ENCODE measurements around the gene RNF145.

RNF145 gene

DNA sequence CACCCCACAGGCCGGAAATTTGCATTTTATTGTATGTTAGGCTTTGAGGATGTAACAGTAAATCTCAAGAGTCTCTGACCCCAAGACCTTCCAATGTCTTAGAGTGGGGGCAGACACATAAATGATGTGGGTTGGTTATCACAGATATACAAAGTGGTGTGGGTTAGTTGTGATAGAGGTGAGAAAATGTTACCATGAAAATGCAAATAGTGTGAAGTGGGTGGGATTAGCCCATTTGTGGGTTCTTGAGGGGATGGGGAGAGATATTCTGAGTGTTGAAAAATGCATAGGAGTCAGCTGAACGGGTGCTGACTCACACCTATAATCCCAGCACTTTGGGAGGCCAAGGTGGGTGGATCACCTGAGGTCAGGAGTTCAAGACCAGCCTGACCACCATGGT is 7.9 kb upstream of the RNF145 start:
- no peak for DNase-seq

DNA sequence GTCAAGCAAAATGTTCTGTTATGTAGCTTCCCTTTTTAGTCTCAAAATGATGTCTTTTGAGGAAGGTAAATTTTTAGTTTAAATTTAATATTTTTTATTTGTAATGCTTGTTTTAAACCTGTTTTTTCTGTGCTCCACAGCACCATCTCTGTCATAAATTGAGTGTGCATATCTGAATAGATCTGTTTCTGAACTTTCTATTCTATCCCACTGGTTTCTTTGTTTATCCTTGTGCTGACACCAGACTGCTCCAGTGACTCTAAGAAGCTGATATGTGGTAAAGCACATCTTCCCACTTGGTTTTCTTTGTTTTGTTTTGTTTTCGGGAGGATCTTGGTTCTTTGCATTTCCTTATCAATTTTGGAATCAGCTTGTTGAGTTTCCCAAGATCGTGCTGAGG is 7.1 kb upstream of the RNF145 start:
- DNase-seq, result no peak

- no peak for DNase-seq
These were observed 6.5 kb upstream of the RNF145 start for GRCh38 chr5:159215886-159216285.

- DNase-seq, result no peak
These were observed 5.3 kb upstream of the RNF145 start for GRCh38 chr5:159214486-159215271.

- no peak for DNase-seq
These were observed 3.5 kb upstream of the RNF145 start for GRCh38 chr5:159212657-159213462.

GRCh38 chr5:159211729-159212174 is 2.4 kb upstream of the RNF145 start:
- no peak for DNase-seq

DNA sequence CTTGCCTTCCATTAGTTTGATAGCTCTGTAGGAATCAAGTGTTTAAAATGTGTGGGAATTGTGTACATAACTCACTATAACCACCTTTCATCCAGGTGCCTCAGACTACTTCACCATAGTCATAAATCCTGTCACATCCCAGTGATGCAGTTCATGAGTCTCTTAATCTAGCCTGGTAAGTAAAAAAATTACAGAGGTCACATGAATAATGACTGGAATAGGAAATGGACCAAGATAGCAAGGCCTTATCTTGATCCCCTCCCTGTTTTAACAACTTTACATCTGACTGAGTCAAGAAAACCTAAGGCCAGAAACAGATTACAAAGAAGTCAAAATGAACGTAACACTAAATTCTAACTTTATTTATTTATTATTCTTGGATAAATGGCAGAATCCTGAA is 1.5 kb upstream of the RNF145 start:
- DNase-seq, result no peak

- no peak for DNase-seq
These were observed 883 bp upstream of the RNF145 start for GRCh38 chr5:159210210-159210661.

DNA sequence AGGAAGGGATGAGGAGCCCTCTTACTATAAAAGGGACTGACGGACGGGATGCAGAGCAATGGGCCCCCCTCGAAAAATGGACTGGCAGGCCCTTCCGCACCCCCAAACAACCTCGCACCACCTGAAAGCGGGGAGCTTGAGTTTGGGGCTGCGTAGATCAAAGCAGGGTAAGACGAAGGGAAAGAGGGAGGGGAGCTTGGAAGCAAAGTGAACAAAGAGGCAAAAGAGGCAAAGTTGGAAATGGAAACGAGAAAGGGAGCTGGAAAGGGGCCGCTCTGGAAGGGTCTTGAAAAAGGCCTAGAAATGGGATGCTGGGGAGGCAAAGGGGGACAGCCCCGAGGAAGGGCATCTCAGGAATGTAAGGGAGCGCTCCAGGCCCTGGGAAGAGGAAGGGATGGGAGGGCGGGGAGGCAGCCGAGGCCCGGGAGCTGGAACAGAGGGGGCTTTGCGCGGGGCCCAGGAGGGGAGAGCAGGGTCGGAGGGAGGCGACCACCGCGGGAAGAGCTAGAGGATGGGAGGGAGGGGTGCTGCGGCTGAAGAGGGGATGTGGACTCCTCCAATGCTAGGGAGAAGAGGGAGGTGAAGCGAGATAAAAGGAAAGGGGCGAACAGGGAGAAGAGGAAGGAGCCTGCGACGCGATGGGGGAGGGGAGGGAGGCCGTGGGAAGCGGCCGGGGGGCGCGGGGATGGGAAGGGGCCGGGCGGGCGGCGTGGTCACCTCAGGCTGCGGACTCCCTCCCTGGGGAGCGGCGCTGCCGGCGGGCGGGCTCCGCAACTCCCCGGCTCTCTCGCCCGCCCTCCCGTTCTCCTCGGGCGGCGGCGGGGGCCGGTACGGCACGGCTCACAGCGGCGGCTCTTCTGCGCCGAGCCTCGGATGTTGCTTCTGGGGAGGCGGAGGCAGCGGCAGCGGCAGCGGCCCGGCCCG is 577 bp downstream of the RNF145 start:
- no peak for DNase-seq

DNA sequence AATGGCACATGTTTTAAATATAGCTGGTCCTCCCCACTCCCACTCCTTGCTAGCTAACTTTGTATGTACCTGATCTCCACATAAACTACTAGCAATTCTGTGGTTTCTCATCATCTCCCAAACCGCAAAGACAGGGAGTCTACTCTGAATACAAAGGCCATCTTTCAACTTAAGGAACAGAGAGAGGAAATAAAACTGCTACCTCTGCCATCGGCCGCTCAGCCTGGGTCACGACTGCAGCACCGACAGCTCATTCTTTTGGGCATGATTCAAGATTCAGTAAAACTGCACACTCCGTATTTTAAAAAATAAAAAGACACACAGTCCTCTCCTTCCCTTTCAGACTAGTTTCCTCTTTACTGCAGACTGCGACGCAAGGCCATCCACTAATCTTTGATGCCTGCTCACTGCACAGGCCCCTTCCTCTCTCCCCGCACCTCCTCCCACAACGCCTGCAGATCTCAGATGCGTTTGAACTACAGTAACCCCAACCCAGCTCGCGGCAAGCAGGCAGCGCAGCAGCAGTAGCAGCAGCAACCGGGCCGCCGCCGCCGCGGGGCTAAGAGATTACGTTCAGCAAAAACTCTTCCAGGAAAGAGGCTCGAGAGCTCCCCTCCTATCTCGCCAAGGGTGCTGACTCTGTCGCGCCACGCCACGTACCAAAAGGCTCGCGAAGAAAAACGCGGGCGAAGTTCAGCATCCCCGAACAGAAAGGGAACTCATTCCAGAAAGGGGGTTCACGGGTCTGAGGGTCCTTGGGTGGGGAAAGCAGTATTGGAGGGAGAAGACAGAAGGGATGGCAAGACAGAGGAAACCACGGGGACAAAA is 1.5 kb downstream of the RNF145 start:
- peak; percentile 29 to 73 for DNase-seq

GRCh38 chr5:159207222-159207685 is 2.1 kb downstream of the RNF145 start:
- no peak for DNase-seq

DNA sequence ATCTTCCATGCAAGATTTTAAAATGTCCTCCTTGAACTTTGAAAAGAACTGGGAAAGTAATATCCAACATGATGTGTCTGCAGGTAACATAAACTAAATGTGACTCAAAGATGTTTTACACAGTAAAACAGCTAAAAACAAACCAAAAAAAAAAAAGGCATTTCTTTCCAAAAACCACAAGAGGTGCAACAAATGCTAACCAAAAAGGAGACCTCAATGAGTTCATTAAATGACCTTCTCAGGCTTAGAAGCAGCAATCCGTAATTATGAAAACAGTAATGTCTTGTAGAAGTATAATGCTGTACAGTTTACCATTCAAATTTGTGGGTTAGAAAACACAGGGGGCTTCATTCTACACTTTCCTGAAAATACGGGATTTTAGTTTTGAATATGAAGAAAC is 2.5 kb downstream of the RNF145 start:
- DNase-seq, result no peak

GRCh38 chr5:159206368-159206767 is 3.0 kb downstream of the RNF145 start:
- no peak for DNase-seq

GRCh38 chr5:159203351-159203750 is 6.0 kb downstream of the RNF145 start:
- DNase-seq, result no peak

DNA sequence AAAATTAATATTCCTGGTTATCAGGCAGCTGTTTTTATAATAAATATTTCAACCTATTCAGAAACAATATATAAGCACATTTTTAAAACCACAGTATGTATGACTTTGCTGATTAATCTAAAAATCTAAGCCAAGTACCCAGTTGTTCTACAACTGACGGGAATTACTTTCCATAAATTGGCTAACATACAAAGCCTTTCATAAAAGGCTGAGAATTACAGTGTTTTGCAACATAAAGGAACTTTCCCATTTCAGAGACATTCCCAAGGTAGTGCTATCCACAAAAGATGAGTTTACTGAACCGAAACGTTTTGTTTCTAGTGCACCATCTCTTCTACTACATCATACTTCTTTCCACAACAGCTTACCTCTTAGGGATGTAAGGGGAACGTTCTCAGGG is 7.2 kb downstream of the RNF145 start:
- DNase-seq, result no peak

- no peak for DNase-seq
These were observed 9.6 kb downstream of the RNF145 start for GRCh38 chr5:159199780-159200179.

DNA sequence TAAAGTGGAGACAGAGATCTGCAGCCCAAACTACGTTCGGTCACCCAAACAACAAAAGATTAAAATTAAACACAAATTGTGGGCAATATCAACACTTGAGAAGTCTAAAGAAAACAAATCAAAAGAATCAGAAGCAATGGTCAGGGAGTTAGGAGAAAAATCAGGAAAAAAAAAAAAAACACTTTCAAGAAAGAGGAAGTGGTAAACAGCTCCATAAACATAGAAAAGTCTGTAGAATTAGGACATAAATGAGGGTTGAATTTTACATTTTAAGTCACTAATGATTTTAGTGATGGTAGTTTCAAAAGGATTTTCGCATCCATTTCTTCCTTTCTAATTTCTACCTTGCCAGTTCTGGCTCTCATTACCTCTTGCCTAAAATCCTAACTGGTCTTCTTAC is 10.1 kb downstream of the RNF145 start:
- DNase-seq, result no peak

GRCh38 chr5:159198063-159199036 is 11.0 kb downstream of the RNF145 start:
- no peak for DNase-seq

GRCh38 chr5:159195775-159196174 is 13.6 kb downstream of the RNF145 start:
- DNase-seq, result no peak

DNA sequence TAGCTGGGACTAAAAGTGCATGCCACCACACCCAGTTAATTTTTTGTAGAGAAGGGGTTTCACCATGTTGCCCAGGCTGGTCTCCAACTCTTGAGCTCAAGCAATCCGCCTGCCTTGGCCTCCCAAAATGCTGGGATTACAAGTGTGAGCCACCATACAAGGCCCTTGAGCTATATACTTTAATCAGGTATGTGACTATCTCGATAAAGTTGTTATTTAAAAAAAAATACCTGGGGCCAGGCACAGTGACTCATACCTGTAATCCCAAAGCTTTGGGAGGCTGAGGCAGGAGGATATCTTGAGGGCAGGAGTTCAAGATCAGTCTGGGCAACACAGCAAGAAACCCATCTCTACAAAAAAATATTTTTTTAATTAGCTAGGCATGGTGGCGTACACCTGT is 19.2 kb downstream of the RNF145 start:
- no peak for DNase-seq

- DNase-seq, result no peak
These were observed 20.0 kb downstream of the RNF145 start for GRCh38 chr5:159189310-159189709.

Data from SHP77 (cell line).